HG03521 (cell line): Measurements from ENCODE around the gene DIS3.
"Not testable (repeated sequence)": the region's sequence is repeated elsewhere in the genome, so short reads cannot be mapped to it uniquely, and the experiment has no call there.

Source experiments
- ATAC-seq: cut with Tn5 transposase; IDR thresholded peaks from one replicate; pipeline ENCODE4 v1.9.1; 2021; ENCODE audit warnings: mild to moderate bottlenecking, moderate library complexity; ENCODE audit not compliant: unreplicated experiment

The DIS3 gene

DNA sequence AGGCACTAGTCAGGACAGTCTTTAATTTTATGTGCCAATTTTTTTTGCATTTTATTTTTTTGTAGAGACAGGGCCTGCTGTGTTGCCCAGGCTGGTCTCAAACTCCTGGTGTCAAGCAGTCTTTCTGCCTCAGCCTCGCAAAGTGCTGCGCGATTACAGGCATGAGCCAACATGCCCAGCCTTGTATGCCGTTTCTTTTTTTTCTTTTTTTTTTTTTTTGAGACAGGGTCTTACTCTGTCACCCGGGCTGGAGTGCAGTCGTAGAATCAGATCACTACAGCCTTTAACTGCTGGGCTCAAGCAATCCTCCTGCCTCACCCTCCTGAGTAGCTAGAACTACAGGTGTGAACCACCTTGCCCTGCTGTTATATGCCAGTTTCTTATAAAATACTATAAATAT, 27.6 kb downstream of the DIS3 start:
- ATAC-seq, result no peak

DNA sequence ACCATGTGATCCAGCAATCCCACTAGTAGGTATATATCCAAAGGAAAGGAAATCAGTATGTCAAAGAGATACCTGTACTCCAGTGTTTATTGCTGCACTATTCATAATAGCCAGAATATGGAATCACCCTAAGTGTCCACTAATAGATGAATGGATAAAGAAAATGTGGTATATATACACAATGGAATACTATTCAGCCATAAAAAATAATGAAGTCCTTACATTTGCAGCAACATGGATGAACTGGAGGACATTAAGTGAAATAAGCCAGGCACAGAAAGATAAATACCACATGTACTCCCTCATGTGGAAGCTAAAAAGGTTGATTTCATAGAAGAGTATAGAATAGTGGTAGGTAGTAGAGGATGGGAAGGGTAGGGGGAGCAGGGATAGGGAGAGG, 30.5 kb downstream of the DIS3 start:
- no peak for ATAC-seq

DNA sequence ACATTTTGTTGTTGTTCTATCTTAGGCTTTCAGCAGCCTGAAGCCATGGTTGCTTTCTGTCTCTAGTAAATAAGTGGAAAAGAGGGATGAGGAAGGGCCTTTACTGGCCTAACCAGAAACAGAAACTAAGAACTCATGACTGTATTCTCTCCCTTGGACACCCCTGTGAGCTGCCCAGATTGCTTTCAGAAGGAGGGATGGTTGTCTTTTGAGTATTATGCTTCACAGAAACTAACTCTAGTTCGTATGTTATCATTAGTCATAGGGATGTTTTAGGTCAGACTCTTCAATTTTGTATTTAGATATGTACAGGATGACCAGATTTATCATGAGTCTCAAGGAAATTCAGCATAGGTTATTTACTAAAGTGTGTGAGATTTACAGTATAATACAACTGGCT, 36.4 kb downstream of the DIS3 start:
- no peak for ATAC-seq

DNA sequence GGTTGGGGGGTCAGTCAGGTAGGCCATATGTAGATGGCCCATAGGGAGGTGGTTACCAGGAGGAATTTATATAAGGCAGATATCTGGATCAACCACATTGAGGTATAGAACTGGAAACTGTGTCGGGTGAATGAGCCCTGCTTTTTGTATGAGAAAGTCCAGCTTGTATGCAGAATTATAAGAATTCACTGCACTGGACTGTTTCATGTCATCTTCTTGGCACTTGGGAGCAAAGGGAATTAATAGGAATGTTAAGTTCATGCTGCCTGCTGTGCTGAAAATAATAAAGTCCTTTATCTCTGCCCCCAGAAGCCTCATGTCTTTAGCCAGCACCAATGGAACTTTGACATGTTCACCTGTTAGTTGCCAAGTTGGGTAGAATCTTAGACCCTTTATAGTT, 41.7 kb downstream of the DIS3 start:
- no peak for ATAC-seq

DNA sequence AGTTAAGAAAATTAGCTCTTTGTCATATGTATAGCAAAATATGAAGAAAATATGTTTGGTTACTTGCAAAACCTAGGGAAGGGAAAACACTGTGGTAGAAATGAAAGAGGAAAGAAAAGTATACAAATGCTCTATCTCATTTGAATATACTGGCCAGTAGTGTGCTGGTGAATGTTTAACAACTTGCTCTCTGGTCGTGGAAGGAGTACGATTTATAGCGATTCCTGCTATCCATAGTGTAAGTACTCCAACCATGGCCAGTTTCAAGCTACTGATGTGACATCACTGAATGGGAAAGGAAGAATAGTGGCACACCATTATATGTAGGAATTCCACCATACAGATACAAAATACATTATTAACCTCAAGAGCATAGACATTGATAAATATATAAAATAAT, 44.7 kb downstream of the DIS3 start:
- no peak for ATAC-seq

DNA sequence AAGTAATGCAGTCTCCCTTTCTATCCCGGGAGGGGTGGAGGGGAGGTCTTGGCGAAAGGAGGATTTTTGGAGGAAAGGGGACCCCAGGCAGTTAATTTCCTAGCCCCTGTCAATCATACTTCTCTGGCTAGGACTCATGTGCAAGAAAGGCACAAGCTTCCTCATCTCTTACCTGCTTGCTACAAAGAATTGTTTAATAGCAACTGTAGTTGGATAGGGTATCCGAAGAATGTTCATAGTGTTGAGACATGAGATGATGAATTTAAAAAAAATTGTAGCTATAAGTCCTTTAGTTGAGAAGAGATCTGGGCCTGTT, 53.5 kb downstream of the DIS3 start:
- no peak for ATAC-seq

DNA sequence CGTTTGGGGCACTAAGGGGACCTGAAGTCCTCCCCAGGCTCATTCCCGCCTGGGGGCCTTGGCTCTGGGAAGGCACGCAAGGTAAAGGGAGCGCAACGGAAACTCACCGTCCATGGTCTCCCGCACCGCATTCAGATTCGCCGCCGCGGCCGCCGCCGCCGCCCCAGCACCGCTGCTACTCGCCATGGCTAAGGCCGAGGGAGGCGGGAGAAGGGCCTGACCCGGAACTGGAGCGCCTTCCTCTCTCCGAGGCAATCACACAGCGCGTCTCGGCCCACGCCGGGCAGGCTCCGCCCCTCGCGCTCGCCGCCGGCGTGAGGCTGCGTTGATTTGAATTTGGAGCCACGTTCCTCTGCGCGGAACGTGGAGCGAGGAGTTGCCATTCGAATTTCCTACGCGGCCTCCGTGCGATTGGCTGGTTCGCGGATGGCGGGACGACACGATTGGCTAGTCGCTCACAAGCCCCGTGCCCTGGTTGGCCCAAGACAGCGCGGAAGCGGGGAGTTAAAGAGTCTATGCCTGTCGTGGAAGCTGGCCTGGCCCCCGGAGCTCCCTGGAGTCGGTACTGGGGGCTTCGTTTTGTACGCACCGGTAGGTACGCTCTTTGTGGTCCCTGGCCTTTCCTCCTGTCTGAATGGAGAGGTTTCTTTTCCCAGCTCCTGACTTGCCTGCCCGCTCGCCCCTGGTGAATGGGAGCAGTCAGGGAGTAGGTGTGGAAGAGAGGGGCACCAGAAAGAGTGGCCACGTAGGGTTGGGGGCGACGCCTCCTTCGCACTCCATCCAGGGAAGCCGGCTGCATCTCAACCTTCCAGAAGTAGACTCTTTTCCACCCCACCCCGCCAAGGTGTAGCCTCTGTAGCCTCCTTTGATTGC, 54.0 kb downstream of the DIS3 start, which contains the start of the genes BORA and MZT1:
Gene BORA (plus strand): TSS at position 507 of the 873 bp plus-strand sequence. CDS start 1,018 bp downstream, outside the sequence.
Gene MZT1 (minus strand): TSS at position 213 of the 873 bp plus-strand sequence. CDS start 27 bp downstream, at position 186.
- peak; percentile 95 for ATAC-seq

DNA sequence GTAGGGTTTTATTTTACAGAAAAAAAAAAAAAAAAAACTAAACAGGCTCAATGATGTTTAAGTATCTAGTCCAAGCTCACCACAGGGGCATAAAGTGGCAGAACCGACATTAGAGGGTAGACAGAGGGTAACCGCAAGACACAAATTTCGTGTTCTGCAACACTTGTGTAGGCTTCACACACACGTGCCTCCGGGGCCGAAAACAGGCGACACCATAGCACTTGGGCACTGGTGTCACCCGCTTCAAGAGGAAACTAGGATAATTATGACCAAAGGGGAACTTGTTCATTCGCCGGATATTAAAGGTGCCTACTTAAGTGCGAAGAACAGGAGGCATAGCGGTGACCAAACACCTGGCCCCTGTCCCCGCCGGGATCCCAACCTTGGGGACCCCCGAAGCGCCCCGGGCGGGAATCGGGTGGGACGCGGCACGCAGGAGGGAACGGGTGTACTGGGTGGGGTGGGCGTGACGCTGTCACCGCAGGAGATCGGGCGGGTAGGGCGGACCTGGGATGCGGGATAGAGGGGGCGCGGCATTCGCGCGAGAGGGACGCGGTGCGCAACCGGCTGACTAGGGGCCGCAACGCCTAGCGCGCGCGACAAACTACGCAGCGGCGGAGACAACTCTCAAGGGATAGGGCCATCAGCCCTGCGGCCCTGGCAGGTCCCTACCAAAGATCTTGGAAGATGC, 54.8 kb downstream of the DIS3 start:
- ATAC-seq, result peak; percentile 16

DNA sequence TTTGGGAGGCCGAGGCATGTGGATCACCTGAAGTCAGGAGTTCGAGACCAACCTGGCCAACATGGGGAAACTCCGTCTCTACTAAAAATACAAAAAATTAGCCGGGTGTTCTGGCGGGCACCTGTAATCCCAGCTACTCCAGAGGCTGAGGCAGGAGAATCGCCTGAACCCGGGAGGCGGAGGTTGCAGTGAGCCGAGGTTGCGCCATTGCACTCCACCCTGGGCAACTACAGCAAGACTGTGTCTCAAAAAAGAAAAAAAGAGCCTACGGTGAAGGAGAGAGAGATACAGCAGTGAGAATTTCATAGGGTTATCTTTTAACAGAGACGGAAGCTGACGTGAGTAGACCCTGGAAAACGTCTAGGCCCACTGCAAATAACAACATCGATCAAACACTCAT, 55.5 kb downstream of the DIS3 start:
- ATAC-seq, result not testable (repeated sequence)

DNA sequence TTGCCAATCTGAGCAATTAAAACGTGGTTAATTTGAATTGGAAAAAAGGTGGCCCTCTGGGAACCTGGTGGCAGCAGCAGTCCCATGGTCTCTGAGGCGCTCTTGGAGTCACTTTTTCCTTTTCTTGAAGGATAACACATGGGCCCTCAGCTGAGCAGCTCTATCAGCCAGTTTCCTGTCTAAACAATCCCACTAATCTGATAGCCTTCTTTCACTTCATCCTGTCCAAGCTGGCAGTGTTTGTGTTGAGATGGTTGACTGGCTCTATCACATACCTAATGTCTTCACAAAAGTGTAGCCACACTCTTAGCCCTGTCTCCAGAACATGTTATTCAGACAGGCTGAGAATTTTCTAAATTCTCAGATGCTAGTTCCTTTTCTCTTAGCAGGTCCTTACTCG, 64.9 kb downstream of the DIS3 start:
- no peak for ATAC-seq
